GM21390 (cell line): ENCODE measurements around the gene ZC3H13.
A peak's percentile ranks its signal among the peaks of the same experiment; 100 is the strongest.

Source experiments
- ATAC-seq: cut with Tn5 transposase; IDR thresholded peaks from one replicate; pipeline ENCODE4 v1.9.1; 2021; ENCODE audit not compliant: unreplicated experiment

Gene ZC3H13

GRCh38 chr13:46052319-46053161, at the start of gene ZC3H13:
Gene ZC3H13, minus strand, starts transcription at chr13:46052746. Its CDS starts 7,239 bp downstream, at chr13:46045507.
- ATAC-seq: peak; percentile 99

GRCh38 chr13:46102255-46102605, 49.7 kb upstream of the ZC3H13 start:
- no peak for ATAC-seq

- no peak for ATAC-seq
Measured at GRCh38 chr13:46101484-46102254, 49.1 kb upstream of the ZC3H13 start.

- ATAC-seq: no peak
Measured at GRCh38 chr13:46101002-46101401, 48.5 kb upstream of the ZC3H13 start.

- ATAC-seq: no peak
Measured at GRCh38 chr13:46100191-46100815, 47.8 kb upstream of the ZC3H13 start.

GRCh38 chr13:46097663-46098062, 45.1 kb upstream of the ZC3H13 start:
- ATAC-seq: no peak

- ATAC-seq: no peak
Measured at GRCh38 chr13:46097015-46097414, 44.5 kb upstream of the ZC3H13 start.

GRCh38 chr13:46094478-46094877, 41.9 kb upstream of the ZC3H13 start:
- ATAC-seq: no peak

GRCh38 chr13:46088821-46089562, 36.4 kb upstream of the ZC3H13 start:
- no peak for ATAC-seq

GRCh38 chr13:46087481-46087880, 34.9 kb upstream of the ZC3H13 start:
- ATAC-seq: no peak

GRCh38 chr13:46086985-46087384, 34.4 kb upstream of the ZC3H13 start:
- no peak for ATAC-seq

GRCh38 chr13:46086421-46086922, 33.9 kb upstream of the ZC3H13 start:
- no peak for ATAC-seq

- no peak for ATAC-seq
Measured at GRCh38 chr13:46085737-46086136, 33.2 kb upstream of the ZC3H13 start.

- ATAC-seq: no peak
Measured at GRCh38 chr13:46082324-46082723, 29.8 kb upstream of the ZC3H13 start.

- no peak for ATAC-seq
Measured at GRCh38 chr13:46079770-46080169, 27.2 kb upstream of the ZC3H13 start.

- ATAC-seq: no peak
Measured at GRCh38 chr13:46077265-46077664, 24.7 kb upstream of the ZC3H13 start.

- ATAC-seq: no peak
Measured at GRCh38 chr13:46076827-46077226, 24.3 kb upstream of the ZC3H13 start.

- ATAC-seq: no peak
Measured at GRCh38 chr13:46075811-46076210, 23.3 kb upstream of the ZC3H13 start.

- ATAC-seq: peak; percentile 89
Measured at GRCh38 chr13:46071590-46072249, 19.2 kb upstream of the ZC3H13 start.

- ATAC-seq: no peak
Measured at GRCh38 chr13:46063292-46063691, 10.7 kb upstream of the ZC3H13 start.
